Globus pallidus (tissue), 1 donor: Measurements from ENCODE around the gene NIN.

Source experiments
- DNase-seq: peaks from one replicate; pipeline ENCODE4 v3.0.0-alpha.2; 2015; ENCODE audit warnings: low spot score

The NIN gene

GRCh38 chr14:50792051-50792477, 38.9 kb downstream of the NIN start:
- DNase-seq: no peak

- DNase-seq: no peak
Measured at GRCh38 chr14:50791201-50791600, 39.8 kb downstream of the NIN start.

- no peak for DNase-seq
Measured at GRCh38 chr14:50790589-50790988, 40.4 kb downstream of the NIN start.

GRCh38 chr14:50786751-50787464, 44.1 kb downstream of the NIN start:
- no peak for DNase-seq

GRCh38 chr14:50785457-50786063, 45.4 kb downstream of the NIN start:
- no peak for DNase-seq

GRCh38 chr14:50784683-50785456, 46.1 kb downstream of the NIN start:
- no peak for DNase-seq

GRCh38 chr14:50783563-50783962, 47.4 kb downstream of the NIN start:
- no peak for DNase-seq

- DNase-seq: no peak
Measured at GRCh38 chr14:50780393-50780792, 50.6 kb downstream of the NIN start.

GRCh38 chr14:50778721-50779483, 52.1 kb downstream of the NIN start:
- DNase-seq: no peak

GRCh38 chr14:50776522-50776921, 54.4 kb downstream of the NIN start:
- DNase-seq: no peak

GRCh38 chr14:50775357-50775756, 55.6 kb downstream of the NIN start:
- DNase-seq: no peak

GRCh38 chr14:50774542-50775267, 56.3 kb downstream of the NIN start:
- DNase-seq: no peak

- peak; percentile 67 for DNase-seq
Measured at GRCh38 chr14:50773632-50774541, 57.1 kb downstream of the NIN start.

GRCh38 chr14:50772412-50772811, 58.5 kb downstream of the NIN start:
- DNase-seq: no peak

GRCh38 chr14:50770586-50770985, 60.4 kb downstream of the NIN start:
- DNase-seq: no peak

- no peak for DNase-seq
Measured at GRCh38 chr14:50769863-50770500, 61.0 kb downstream of the NIN start.

GRCh38 chr14:50768680-50769079, 62.3 kb downstream of the NIN start:
- no peak for DNase-seq

- no peak for DNase-seq
Measured at GRCh38 chr14:50766338-50766886, 64.5 kb downstream of the NIN start.

GRCh38 chr14:50763382-50764007, 67.5 kb downstream of the NIN start:
- no peak for DNase-seq
